Right lung (tissue), 5 donors: Measurements from ENCODE around the gene C16orf89. TPM values are rescaled to one million over a fixed set of nuclear protein-coding genes. Genes with fewer than 3 reads are reported as not detected.
"Not testable (repeated sequence)": the region's sequence is repeated elsewhere in the genome, so short reads cannot be mapped to it uniquely, and the experiment has no call there.

Source experiments
- DNase-seq, 2 donors: peaks; one replicate each; pipeline ENCODE4 v3.0.0-alpha.2; 2013
- polyA plus RNA-seq, 5 donors: library from polyadenylated mRNA; unstranded; fragments of 120-200 nt; gene quantifications; one replicate each; pipeline versions ENCODE4 v1.2.1 to v1.2.3, GENCODE V29; 2013; ENCODE audit warnings: inconsistent platforms in 1 of 5, low replicate concordance in 1 of 5; ENCODE audit not compliant: insufficient read length in 5 of 5, insufficient read depth in 1 of 5

Gene C16orf89
- polyA plus RNA-seq, 5 donors = 90.4 to 156 (median 146) TPM

GRCh38 chr16:5088936-5089335 is 23.2 kb upstream of the C16orf89 start:
- not testable (repeated sequence) for DNase-seq

- DNase-seq = not testable (repeated sequence)
Observed at GRCh38 chr16:5088086-5088790, 22.5 kb upstream of the C16orf89 start.

- not testable (repeated sequence) for DNase-seq
Observed at GRCh38 chr16:5085716-5086115, 20.0 kb upstream of the C16orf89 start.

- not testable (repeated sequence) for DNase-seq
Observed at GRCh38 chr16:5084802-5085201, 19.0 kb upstream of the C16orf89 start.

DNA sequence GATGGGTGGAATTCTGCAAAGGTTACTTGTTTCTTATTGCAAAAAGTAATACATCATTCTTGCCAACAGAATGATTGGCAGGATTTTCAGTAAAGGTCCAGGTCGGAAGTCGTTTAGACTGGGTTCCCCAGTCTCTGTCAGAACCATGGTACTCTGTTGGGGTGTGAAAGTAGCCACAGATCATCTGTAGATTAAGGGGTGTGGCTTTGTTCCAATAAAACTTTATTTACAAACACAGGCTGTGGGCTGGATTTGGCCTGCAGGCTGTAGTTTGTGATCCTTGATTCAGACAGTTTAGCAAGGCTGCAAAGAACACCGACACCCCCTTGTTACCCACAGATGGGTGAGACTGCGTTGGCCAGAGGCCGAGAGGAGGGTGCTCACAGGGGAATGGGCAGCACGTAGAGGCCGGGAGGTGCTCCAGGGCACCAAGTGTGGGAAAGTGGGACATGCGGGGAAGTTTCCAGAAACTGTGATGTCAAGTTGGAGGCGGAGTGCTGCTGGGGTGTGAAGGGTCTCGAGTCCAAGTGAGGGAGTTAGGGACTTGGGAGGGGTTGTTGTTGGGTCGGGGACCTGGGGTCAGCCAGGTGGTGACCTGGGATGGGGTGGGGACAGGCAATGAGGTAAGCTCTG is 18.5 kb upstream of the C16orf89 start:
- DNase-seq = not testable (repeated sequence)

GRCh38 chr16:5083646-5084045 is 17.9 kb upstream of the C16orf89 start:
- DNase-seq = not testable (repeated sequence)

DNA sequence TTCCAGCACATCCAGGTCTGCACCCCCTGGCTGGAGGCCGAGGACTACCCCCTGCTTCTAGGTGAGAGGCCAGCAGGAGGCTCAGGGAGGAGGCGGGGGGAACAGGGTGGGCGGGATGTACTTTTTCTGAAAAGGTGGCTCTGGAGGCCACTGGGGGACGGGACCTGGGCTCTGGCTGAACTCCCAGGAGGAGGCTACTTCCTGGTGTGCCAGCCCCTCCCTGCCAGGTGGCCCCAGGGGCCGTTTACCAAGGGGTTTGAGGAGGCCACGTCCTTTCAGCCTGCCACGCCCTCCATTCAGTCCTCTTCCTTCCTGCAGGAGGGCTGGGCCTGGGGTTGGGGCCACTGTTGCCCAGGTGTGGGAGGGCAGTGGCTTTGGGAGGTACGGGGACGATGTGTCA is 15.2 kb upstream of the C16orf89 start:
- DNase-seq = not testable (repeated sequence)

GRCh38 chr16:5080461-5080860 is 14.7 kb upstream of the C16orf89 start:
- not testable (repeated sequence) for DNase-seq

- no peak for DNase-seq
Observed at GRCh38 chr16:5078626-5079025, 12.9 kb upstream of the C16orf89 start.

GRCh38 chr16:5077304-5077703 is 11.5 kb upstream of the C16orf89 start:
- DNase-seq = no peak

DNA sequence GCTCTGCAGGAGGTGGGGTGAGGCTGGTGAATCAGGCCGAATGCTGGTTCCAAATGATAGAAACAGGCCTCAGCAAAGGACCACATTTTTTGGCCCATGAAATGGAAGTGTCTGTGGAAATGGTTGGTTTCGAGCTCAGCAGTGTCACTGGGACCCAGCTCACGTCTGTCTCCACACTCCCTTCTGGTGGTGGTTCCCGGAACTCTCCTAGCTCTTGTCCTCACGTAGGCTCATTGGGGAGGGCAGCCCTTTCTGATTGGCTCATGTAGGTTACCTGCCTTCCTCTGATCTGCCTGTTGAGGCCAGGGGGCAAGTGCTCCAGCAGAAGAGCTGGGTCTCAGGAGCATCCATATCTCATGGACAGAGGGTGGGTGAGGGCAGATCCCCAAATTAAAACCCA is 9.9 kb upstream of the C16orf89 start:
- DNase-seq = no peak

DNA sequence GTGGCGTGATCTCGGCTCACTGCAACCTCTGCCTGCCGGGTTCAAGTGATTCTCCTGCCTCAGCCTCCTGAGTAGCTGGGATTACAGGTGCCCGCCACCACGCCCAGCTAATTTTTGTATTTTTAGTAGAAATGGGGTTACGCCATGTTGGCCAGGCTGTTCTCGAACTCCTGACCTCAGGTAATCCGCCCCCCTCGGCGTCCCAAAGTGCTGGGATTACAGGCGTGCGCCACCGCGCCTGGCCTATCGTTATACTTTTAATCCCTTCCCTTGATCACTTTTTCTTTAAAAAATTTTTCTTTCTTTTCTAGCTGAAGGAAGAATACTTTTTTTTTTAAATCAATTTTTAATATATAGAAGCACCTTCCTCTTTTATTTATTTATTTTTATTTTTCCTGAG is 8.0 kb upstream of the C16orf89 start:
- not testable (repeated sequence) for DNase-seq

- no peak for DNase-seq
Observed at GRCh38 chr16:5073279-5073629, 7.5 kb upstream of the C16orf89 start.

- DNase-seq = no peak
Observed at GRCh38 chr16:5072334-5073278, 6.8 kb upstream of the C16orf89 start.

DNA sequence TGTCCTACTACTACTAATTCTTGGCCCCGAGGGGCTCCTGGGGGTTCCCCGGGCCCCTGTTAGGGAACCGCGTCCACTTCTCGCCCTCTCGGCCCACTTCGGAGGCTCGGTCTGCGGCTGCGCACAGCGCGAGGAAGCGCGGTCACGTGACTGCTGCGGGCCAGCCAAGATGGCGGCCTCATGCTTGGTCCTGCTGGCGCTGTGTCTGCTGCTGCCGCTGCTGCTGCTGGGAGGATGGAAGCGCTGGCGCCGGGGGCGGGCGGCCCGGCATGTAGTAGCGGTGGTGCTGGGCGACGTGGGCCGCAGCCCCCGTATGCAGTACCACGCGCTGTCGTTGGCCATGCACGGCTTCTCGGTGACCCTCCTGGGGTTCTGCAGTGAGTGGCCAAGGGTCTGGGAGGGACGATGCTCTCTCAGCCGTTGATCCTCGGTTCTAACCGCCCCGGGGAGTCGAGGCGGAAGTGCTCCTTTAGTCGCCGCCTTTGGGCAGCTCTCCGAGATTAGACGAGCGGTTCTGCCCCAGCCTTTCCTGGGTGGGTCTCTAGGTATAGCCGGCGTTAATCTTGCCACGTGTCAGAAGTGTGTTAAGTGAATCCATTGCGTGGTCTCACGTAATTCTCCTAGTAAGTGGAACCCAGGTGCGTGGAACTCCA is 6.1 kb upstream of the C16orf89 start, which contains the start of gene ALG1:
Gene ALG1 (plus strand): TSS at position 163 of the 653 bp plus-strand sequence. CDS start 7 bp downstream, at position 170.
- DNase-seq = peak; percentile 86 to 88

DNA sequence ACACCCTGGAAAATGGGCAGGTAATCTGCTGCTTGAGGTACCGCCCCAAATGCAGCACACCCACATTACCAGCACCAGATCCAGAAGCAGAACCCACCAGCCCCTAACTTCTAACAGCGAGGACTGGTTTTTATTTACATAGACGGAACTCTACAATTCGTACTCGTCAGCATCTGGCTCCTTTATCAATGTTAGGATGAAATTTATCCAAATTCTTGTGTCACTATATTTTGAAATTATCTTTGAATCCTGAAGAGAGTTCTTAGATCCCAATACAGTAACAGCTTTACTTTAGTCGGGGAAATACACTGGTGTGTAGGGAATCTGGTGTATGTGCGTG is 5.6 kb upstream of the C16orf89 start:
- DNase-seq = no peak

GRCh38 chr16:5070431-5071186 is 4.9 kb upstream of the C16orf89 start:
- DNase-seq = no peak

GRCh38 chr16:5069854-5070253 is 4.1 kb upstream of the C16orf89 start:
- DNase-seq = no peak

DNA sequence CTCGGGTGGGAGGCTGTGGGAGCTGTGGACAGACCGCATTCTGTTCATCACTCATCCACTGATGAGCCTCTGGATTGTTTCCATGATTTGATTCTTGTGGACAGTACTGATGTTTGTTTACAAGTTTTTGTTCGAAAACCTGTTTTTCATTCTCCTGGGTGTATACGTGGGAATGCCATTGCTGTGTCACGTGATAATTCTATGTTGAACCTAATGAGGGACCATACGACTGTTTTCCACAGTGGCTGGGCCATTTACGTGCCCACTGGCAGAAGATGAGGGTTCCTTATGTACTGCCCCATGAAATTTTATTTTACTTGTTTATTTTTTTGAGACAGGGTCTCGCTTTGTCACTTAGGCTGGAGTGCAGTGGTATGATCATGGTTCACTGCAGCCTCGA is 3.3 kb upstream of the C16orf89 start:
- no peak for DNase-seq

GRCh38 chr16:5066511-5066910 is 755 bp upstream of the C16orf89 start:
- no peak for DNase-seq

DNA sequence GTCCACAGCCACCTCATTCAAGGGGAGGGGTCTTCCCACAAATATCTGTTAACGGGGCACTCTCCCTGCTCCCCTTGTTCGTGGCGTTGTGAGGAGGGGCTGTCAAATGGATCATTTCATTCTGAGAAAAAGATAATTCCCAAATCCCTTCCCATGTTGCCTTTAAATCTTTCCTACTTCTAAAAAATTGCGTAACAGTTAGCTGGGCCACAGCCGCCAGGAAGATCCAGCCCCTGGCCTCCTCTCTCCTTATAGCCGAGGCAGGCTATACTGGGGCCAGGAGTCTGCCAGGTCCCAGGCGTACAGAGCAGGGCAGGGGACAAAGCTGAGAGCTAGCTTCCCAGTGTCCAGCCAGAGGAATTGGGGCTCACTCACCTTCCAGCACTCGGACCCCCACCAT is 430 bp downstream of the C16orf89 start:
- DNase-seq = peak; percentile 48 to 54
